GM12892 (cell line): ENCODE data around the gene STIMATE.

Experiments
- POLR2A ChIP-seq: IDR thresholded peaks from 2 replicates; pipeline ENCODE4 v1.6.1; 2011; ENCODE audit warnings: low read depth, low read length, control low read depth
- POLR2AphosphoS5 ChIP-seq: IDR thresholded peaks from 2 replicates; pipeline ENCODE4 v1.6.1; 2011; ENCODE audit warnings: low read depth, low read length, control low read depth

DNA sequence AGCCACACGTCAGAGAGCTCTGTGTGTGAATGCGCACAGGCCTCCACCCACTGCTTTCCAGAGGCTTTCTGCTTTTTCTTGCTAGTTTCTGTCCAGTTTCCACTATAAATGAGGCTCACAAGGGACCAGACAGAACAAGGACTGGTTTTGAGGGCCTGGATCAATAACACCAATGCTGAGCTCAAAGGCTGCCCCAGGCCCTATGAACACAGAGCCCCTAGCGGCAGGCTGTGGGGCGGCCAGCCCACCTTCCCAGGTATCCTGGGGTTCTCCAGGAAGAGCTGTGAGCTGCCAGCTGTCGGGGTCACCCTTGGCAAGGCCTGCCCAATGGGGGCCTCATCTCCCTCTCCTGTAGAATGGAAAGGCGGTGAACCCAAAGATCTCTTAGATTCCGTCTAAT, 104.9 kb downstream of the STIMATE start:
- TF ChIP-seq POLR2A, result no peak
- no peak for TF ChIP-seq POLR2AphosphoS5
